ENCODE data around the gene KRTAP1-3.

The KRTAP1-3 gene

DNA sequence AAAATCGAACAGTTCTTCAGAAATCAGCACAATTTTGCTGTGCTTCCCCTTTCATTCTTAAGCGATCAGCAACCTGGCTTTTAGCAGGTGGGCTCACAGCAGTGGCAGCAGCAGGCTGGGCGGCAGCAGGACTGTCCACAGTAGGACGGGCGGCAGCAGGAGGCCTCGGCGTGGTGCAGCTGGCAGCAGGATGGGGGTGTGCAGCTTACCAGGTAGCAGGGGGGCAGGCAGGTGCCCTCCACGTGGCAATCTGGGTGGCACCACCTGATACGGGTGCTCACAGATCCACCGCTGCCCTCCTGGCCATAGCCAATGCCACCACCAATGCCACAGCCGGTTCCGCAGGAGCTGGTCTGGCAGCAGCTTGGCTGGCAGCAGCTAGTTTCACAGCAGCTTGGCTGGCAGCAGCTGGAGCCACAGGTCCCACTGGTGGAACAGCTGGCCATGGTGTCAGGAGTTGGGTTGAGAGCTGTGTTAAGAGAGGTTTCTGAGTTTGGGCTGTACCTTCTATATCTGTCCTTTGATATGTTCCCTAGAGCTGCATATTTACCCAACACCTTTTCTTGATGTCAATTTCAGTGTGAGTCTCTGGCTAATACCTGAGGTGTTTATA, 4.9 kb downstream of the KRTAP1-3 start, which contains the start of gene KRTAP1-4:
TSS of gene KRTAP1-4 (minus strand) at position 563 of the 613 bp plus-strand sequence. CDS start at position 446, 117 bp downstream.
- peaks cover 0 to 3% of the 10 kb centered on the region in 2 donors for H3K27me3 ChIP-seq (ENCODE audit: control insufficient read depth in 1 of 2, insufficient read depth in 2 of 2, low read length in 2 of 2)
- H3K4me3 ChIP-seq (ENCODE audit: low read depth in 1 of 2, low read length in 2 of 2): no peak within 1 kb of the TSS

GRCh38 chr17:41026715-41027471, 7.8 kb downstream of the KRTAP1-3 start, which contains the start of gene KRTAP1-5:
TSS of gene KRTAP1-5 (minus strand) at chr17:41027208. CDS start at chr17:41027155, 53 bp downstream.
- Histone ChIP-seq H3K27me3 (ENCODE audit: control insufficient read depth in 1 of 2, insufficient read depth in 2 of 2, low read length in 2 of 2) (peaks cover 0 to 3% of the 10 kb centered on the region in 2 donors), H3K27ac (ENCODE audit: low read depth, low read length) (no peak within 1 kb of the TSS), H3K9me3 (ENCODE audit: control insufficient read depth in 1 of 2, low read length in 2 of 2) (no peaks in the 10 kb centered on the region)

More for the DNA sequence above, 4.9 kb downstream of the KRTAP1-3 start, which contains the start of gene KRTAP1-4:
- Histone ChIP-seq H3K9ac (ENCODE audit: low read depth in 1 of 2, low read length in 2 of 2) (no peak within 1 kb of the TSS), H3K4me1 (ENCODE audit: control insufficient read depth in 1 of 2, insufficient read depth in 2 of 2, low read length in 2 of 2) (no peaks in the 10 kb centered on the region), H3K9me3 (ENCODE audit: control insufficient read depth in 1 of 2, low read length in 2 of 2) (no peaks in the 10 kb centered on the region), H3K27ac (ENCODE audit: low read depth, low read length) (no peak within 1 kb of the TSS), H3K36me3 (ENCODE audit: control insufficient read depth in 1 of 2, insufficient read depth in 2 of 2, low read length in 2 of 2) (no peaks in the 10 kb centered on the region)

GRCh38 chr17:41024697-41025096, 10.0 kb downstream of the KRTAP1-3 start:
- H3K9me3 ChIP-seq (ENCODE audit: control insufficient read depth in 1 of 2, low read length in 2 of 2): no peaks in the 10 kb centered on the region
- no peaks in the 10 kb centered on the region for H3K4me1 ChIP-seq (ENCODE audit: control insufficient read depth in 1 of 2, insufficient read depth in 2 of 2, low read length in 2 of 2)
- peaks cover 0 to 3% of the 10 kb centered on the region in 2 donors for H3K27me3 ChIP-seq (ENCODE audit: control insufficient read depth in 1 of 2, insufficient read depth in 2 of 2, low read length in 2 of 2)
- H3K9ac ChIP-seq (ENCODE audit: low read depth in 1 of 2, low read length in 2 of 2): no peak overlapping the region
- H3K36me3 ChIP-seq (ENCODE audit: control insufficient read depth in 1 of 2, insufficient read depth in 2 of 2, low read length in 2 of 2): no peaks in the 10 kb centered on the region
- H3K4me3 ChIP-seq (ENCODE audit: low read depth in 1 of 2, low read length in 2 of 2): no peak overlapping the region
- no peak overlapping the region for H3K27ac ChIP-seq (ENCODE audit: low read depth, low read length)

More at GRCh38 chr17:41026715-41027471, 7.8 kb downstream of the KRTAP1-3 start, which contains the start of gene KRTAP1-5:
- Histone ChIP-seq H3K4me3 (ENCODE audit: low read depth in 1 of 2, low read length in 2 of 2) (no peak within 1 kb of the TSS), H3K4me1 (ENCODE audit: control insufficient read depth in 1 of 2, insufficient read depth in 2 of 2, low read length in 2 of 2) (no peaks in the 10 kb centered on the region), H3K36me3 (ENCODE audit: control insufficient read depth in 1 of 2, insufficient read depth in 2 of 2, low read length in 2 of 2) (no peaks in the 10 kb centered on the region), H3K9ac (ENCODE audit: low read depth in 1 of 2, low read length in 2 of 2) (no peak within 1 kb of the TSS)

- no peaks in the 10 kb centered on the region for H3K27me3 ChIP-seq (ENCODE audit: control insufficient read depth in 1 of 2, insufficient read depth in 2 of 2, low read length in 2 of 2)
- H3K4me3 ChIP-seq (ENCODE audit: low read depth in 1 of 2, low read length in 2 of 2): no peak overlapping the region
- H3K9ac ChIP-seq (ENCODE audit: low read depth in 1 of 2, low read length in 2 of 2): no peak overlapping the region
- H3K36me3 ChIP-seq (ENCODE audit: control insufficient read depth in 1 of 2, insufficient read depth in 2 of 2, low read length in 2 of 2): no peaks in the 10 kb centered on the region
- no peaks in the 10 kb centered on the region for H3K4me1 ChIP-seq (ENCODE audit: control insufficient read depth in 1 of 2, insufficient read depth in 2 of 2, low read length in 2 of 2)
- no peaks in the 10 kb centered on the region for H3K9me3 ChIP-seq (ENCODE audit: control insufficient read depth in 1 of 2, low read length in 2 of 2)
- no peak overlapping the region for H3K27ac ChIP-seq (ENCODE audit: low read depth, low read length)
Measured at GRCh38 chr17:41020336-41020735, 14.3 kb downstream of the KRTAP1-3 start.

DNA sequence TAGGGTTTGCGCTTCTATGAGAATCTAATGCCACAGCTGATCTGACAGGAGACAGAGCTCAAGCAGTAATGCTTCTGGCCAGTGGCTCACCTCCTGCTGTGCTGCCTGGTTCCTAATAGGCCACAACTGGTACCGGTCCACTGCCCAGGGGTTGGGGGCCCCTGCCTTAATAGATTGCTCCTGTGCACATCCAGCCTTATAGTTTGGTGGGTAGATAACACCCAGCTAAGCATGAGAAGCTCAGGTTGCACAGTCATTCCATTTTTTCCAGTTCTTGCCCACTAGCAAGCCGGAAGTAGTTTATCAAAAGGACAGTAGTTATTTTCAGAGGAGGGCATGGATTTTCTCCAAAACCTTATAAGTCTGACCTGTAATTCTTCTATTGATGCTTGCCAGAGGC, 15.3 kb downstream of the KRTAP1-3 start:
- no peaks in the 10 kb centered on the region for H3K4me1 ChIP-seq (ENCODE audit: control insufficient read depth in 1 of 2, insufficient read depth in 2 of 2, low read length in 2 of 2)
- H3K36me3 ChIP-seq (ENCODE audit: control insufficient read depth in 1 of 2, insufficient read depth in 2 of 2, low read length in 2 of 2): no peaks in the 10 kb centered on the region
- no peak overlapping the region for H3K27ac ChIP-seq (ENCODE audit: low read depth, low read length)
- H3K4me3 ChIP-seq (ENCODE audit: low read depth in 1 of 2, low read length in 2 of 2): no peak overlapping the region
- H3K27me3 ChIP-seq (ENCODE audit: control insufficient read depth in 1 of 2, insufficient read depth in 2 of 2, low read length in 2 of 2): no peaks in the 10 kb centered on the region
- no peak overlapping the region for H3K9ac ChIP-seq (ENCODE audit: low read depth in 1 of 2, low read length in 2 of 2)
- no peaks in the 10 kb centered on the region for H3K9me3 ChIP-seq (ENCODE audit: control insufficient read depth in 1 of 2, low read length in 2 of 2)

GRCh38 chr17:41018541-41018940, 16.1 kb downstream of the KRTAP1-3 start:
- Histone ChIP-seq H3K9me3 (ENCODE audit: control insufficient read depth in 1 of 2, low read length in 2 of 2) (no peaks in the 10 kb centered on the region), H3K27ac (ENCODE audit: low read depth, low read length) (no peak overlapping the region), H3K9ac (ENCODE audit: low read depth in 1 of 2, low read length in 2 of 2) (no peak overlapping the region), H3K4me3 (ENCODE audit: low read depth in 1 of 2, low read length in 2 of 2) (no peak overlapping the region), H3K36me3 (ENCODE audit: control insufficient read depth in 1 of 2, insufficient read depth in 2 of 2, low read length in 2 of 2) (no peaks in the 10 kb centered on the region), H3K27me3 (ENCODE audit: control insufficient read depth in 1 of 2, insufficient read depth in 2 of 2, low read length in 2 of 2) (no peaks in the 10 kb centered on the region), H3K4me1 (ENCODE audit: control insufficient read depth in 1 of 2, insufficient read depth in 2 of 2, low read length in 2 of 2) (no peaks in the 10 kb centered on the region)

- no peak overlapping the region for H3K4me3 ChIP-seq (ENCODE audit: low read depth in 1 of 2, low read length in 2 of 2)
- H3K27me3 ChIP-seq (ENCODE audit: control insufficient read depth in 1 of 2, insufficient read depth in 2 of 2, low read length in 2 of 2): no peaks in the 10 kb centered on the region
- no peaks in the 10 kb centered on the region for H3K36me3 ChIP-seq (ENCODE audit: control insufficient read depth in 1 of 2, insufficient read depth in 2 of 2, low read length in 2 of 2)
- no peak overlapping the region for H3K9ac ChIP-seq (ENCODE audit: low read depth in 1 of 2, low read length in 2 of 2)
- no peak overlapping the region for H3K27ac ChIP-seq (ENCODE audit: low read depth, low read length)
- H3K4me1 ChIP-seq (ENCODE audit: control insufficient read depth in 1 of 2, insufficient read depth in 2 of 2, low read length in 2 of 2): no peaks in the 10 kb centered on the region
- H3K9me3 ChIP-seq (ENCODE audit: control insufficient read depth in 1 of 2, low read length in 2 of 2): no peaks in the 10 kb centered on the region
Measured at GRCh38 chr17:41016578-41017215, 18.0 kb downstream of the KRTAP1-3 start.

DNA sequence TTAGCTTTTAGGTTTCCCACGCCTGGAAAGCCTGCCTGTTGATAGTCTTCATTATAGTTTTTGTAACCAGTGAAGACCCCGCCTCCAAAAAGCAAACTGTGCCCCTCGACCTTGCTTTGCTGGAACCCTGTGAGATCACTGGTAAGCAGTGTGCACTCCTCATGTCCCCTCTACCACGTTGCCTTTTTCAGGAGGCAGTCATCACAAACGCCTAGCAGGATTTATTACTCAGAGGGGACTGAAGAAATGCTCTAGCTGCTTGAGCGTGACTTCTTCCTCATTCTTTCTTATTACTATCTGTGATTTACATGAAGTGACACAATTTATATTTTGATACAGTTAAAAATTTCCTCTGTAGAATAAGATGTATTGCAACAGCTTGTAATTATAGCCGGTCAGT, 19.2 kb downstream of the KRTAP1-3 start:
- Histone ChIP-seq H3K27me3 (ENCODE audit: control insufficient read depth in 1 of 2, insufficient read depth in 2 of 2, low read length in 2 of 2) (no peaks in the 10 kb centered on the region), H3K9ac (ENCODE audit: low read depth in 1 of 2, low read length in 2 of 2) (no peak overlapping the region), H3K4me3 (ENCODE audit: low read depth in 1 of 2, low read length in 2 of 2) (no peak overlapping the region), H3K36me3 (ENCODE audit: control insufficient read depth in 1 of 2, insufficient read depth in 2 of 2, low read length in 2 of 2) (no peaks in the 10 kb centered on the region), H3K4me1 (ENCODE audit: control insufficient read depth in 1 of 2, insufficient read depth in 2 of 2, low read length in 2 of 2) (no peaks in the 10 kb centered on the region), H3K27ac (ENCODE audit: low read depth, low read length) (no peak overlapping the region), H3K9me3 (ENCODE audit: control insufficient read depth in 1 of 2, low read length in 2 of 2) (no peaks in the 10 kb centered on the region)

DNA sequence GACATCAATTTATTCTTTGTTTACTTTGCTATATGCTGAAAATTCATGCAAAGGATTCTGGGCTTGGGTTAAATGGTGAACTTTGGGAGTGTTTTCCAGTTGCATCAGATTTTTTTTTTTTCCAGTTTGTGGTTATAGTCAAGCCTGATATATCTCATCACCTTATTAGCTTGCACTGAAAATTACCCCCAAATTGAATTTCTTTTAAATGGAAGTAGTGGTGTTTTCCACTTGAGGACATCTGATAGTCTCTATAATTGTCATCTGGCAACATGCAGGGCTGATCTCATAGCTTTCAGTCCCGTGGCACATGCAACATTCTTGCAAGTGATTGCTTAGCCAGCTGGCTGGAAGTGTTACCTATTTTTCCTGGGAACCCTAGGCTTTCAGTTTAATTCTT, 21.1 kb downstream of the KRTAP1-3 start:
- Histone ChIP-seq H3K9ac (ENCODE audit: low read depth in 1 of 2, low read length in 2 of 2) (no peak overlapping the region), H3K27me3 (ENCODE audit: control insufficient read depth in 1 of 2, insufficient read depth in 2 of 2, low read length in 2 of 2) (no peaks in the 10 kb centered on the region), H3K27ac (ENCODE audit: low read depth, low read length) (no peak overlapping the region), H3K4me3 (ENCODE audit: low read depth in 1 of 2, low read length in 2 of 2) (no peak overlapping the region), H3K36me3 (ENCODE audit: control insufficient read depth in 1 of 2, insufficient read depth in 2 of 2, low read length in 2 of 2) (no peaks in the 10 kb centered on the region), H3K9me3 (ENCODE audit: control insufficient read depth in 1 of 2, low read length in 2 of 2) (no peaks in the 10 kb centered on the region), H3K4me1 (ENCODE audit: control insufficient read depth in 1 of 2, insufficient read depth in 2 of 2, low read length in 2 of 2) (no peaks in the 10 kb centered on the region)

DNA sequence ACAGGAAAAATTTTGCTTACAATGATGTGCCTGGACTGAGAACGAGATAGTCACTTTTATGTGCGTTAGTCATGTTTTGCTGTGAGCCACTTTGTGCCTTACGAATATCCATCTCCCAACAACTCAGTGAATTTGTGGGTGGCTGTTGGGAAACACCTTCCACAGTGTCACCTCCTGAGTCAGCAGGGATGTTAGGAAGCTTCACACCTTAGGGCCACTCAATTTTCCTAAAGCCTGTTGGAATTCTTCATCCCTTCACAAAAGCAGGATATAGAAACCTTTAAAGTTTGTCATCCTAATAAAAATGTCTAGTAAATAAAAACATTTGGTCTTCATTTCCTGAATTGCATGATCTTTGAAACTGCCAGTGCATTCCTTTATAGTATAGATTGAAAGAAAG, 21.5 kb downstream of the KRTAP1-3 start:
- no peak overlapping the region for H3K9ac ChIP-seq (ENCODE audit: low read depth in 1 of 2, low read length in 2 of 2)
- H3K27me3 ChIP-seq (ENCODE audit: control insufficient read depth in 1 of 2, insufficient read depth in 2 of 2, low read length in 2 of 2): no peaks in the 10 kb centered on the region
- no peaks in the 10 kb centered on the region for H3K9me3 ChIP-seq (ENCODE audit: control insufficient read depth in 1 of 2, low read length in 2 of 2)
- no peaks in the 10 kb centered on the region for H3K4me1 ChIP-seq (ENCODE audit: control insufficient read depth in 1 of 2, insufficient read depth in 2 of 2, low read length in 2 of 2)
- no peak overlapping the region for H3K4me3 ChIP-seq (ENCODE audit: low read depth in 1 of 2, low read length in 2 of 2)
- H3K36me3 ChIP-seq (ENCODE audit: control insufficient read depth in 1 of 2, insufficient read depth in 2 of 2, low read length in 2 of 2): no peaks in the 10 kb centered on the region
- H3K27ac ChIP-seq (ENCODE audit: low read depth, low read length): no peak overlapping the region
